Left ventricle myocardium inferior (tissue), 1 donor: Measurements from ENCODE around the gene PPP1R12B. TPM values are rescaled to one million over a fixed set of nuclear protein-coding genes. Genes with fewer than 3 reads are reported as not detected.
"Not testable (repeated sequence)": the region's sequence is repeated elsewhere in the genome, so short reads cannot be mapped to it uniquely, and the experiment has no call there.

Experiments used
- DNase-seq: peaks from one replicate; pipeline ENCODE4 v3.0.0-alpha.2; 2020
- H3K27ac ChIP-seq: fragments of 200-600 bp; replicated peaks from 2 replicates; pipeline ENCODE4 v1.8.0; 2021
- H3K27me3 ChIP-seq: fragments of 200-600 bp; 2 replicates; pipeline ENCODE4 v1.8.0; 2021; ENCODE audit warnings: low read depth
- H3K36me3 ChIP-seq: fragments of 200-600 bp; 2 replicates; pipeline ENCODE4 v1.8.0; 2021
- H3K4me1 ChIP-seq: fragments of 200-600 bp; 2 replicates; pipeline ENCODE4 v1.8.0; 2021
- H3K4me3 ChIP-seq: fragments of 200-600 bp; 2 replicates; pipeline ENCODE4 v1.8.0; 2021; ENCODE audit warnings: mild to moderate bottlenecking, moderate library complexity
- H3K9me3 ChIP-seq: fragments of 200-600 bp; replicated peaks from 2 replicates; pipeline ENCODE4 v1.8.0; 2021
- intact Hi-C: fragments of 100-400 bp; cut with micrococcal nuclease; formaldehyde crosslinking; loops from one replicate; pipeline ENCODE4 v1.11.0; 2022
- total RNA-seq: library from RNA; stranded (reverse); fragmentation: NEBNext Ultra II Directional; extraction: Animal tissue kit (Norgen Biotek cat#: 25700); gene quantifications from one replicate; pipeline ENCODE4 v1.2.1, GENCODE V29; 2021
- TF ChIP-seq, protein P1 (sequence below): fragments of 200-600 bp; IDR thresholded peaks from 2 replicates; pipeline ENCODE4 v1.8.0; 2021; ENCODE audit warnings: antibody characterized with exemption, mild to moderate bottlenecking, borderline replicate concordance
- donor health status: DM: no; HTN: yes; CAD: no; lungs with severe emphysema.

The PPP1R12B gene
- total RNA-seq, 1 donor from 2014 or later: 706 TPM

- H3K4me1 ChIP-seq: peaks cover 89% of the 10 kb centered on the region
- no peaks in the 10 kb centered on the region for H3K27me3 ChIP-seq
- no peaks in the 10 kb centered on the region for H3K36me3 ChIP-seq
- TF ChIP-seq, protein P1, sequence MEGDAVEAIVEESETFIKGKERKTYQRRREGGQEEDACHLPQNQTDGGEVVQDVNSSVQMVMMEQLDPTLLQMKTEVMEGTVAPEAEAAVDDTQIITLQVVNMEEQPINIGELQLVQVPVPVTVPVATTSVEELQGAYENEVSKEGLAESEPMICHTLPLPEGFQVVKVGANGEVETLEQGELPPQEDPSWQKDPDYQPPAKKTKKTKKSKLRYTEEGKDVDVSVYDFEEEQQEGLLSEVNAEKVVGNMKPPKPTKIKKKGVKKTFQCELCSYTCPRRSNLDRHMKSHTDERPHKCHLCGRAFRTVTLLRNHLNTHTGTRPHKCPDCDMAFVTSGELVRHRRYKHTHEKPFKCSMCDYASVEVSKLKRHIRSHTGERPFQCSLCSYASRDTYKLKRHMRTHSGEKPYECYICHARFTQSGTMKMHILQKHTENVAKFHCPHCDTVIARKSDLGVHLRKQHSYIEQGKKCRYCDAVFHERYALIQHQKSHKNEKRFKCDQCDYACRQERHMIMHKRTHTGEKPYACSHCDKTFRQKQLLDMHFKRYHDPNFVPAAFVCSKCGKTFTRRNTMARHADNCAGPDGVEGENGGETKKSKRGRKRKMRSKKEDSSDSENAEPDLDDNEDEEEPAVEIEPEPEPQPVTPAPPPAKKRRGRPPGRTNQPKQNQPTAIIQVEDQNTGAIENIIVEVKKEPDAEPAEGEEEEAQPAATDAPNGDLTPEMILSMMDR: no peak
- no peak overlapping the region for H3K4me3 ChIP-seq
- H3K9me3 ChIP-seq: no peaks in the 10 kb centered on the region
- no peak for DNase-seq
- intact Hi-C loops: no loop called here
- H3K27ac ChIP-seq: peak overlapping the region; percentile 89
Measured at GRCh38 chr1:202405928-202406327, 57.4 kb downstream of the PPP1R12B start.

DNA sequence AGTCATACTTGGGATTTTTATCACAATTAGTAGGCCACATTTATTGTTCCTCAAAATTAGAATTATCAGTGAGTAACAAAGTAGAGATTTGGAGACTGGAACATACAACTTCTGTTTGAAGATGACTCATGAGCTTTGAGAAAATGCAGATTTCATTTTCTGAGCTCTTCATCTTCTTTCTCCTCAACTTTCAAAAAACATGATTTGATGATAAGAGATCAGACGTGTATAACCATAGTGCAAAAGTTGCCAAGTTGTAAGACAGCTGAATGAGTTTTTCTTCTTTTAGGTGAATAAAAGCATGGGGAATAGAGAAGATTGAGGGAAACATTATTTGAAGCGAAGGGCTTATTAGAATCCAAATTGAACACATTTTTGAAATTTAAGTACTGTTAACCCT is 58.4 kb downstream of the PPP1R12B start:
- intact Hi-C loops, DNase-seq, H3K36me3 ChIP-seq, H3K4me3 ChIP-seq, H3K9me3 ChIP-seq, H3K27me3 ChIP-seq: not testable (repeated sequence)
- Histone ChIP-seq H3K4me1 (peaks cover 91% of the 10 kb centered on the region), H3K27ac (peak overlapping the region; percentile 89)

- H3K36me3 ChIP-seq, intact Hi-C loops, H3K4me3 ChIP-seq, H3K27me3 ChIP-seq, DNase-seq, H3K9me3 ChIP-seq: not testable (repeated sequence)
- Histone ChIP-seq H3K4me1 (peaks cover 91% of the 10 kb centered on the region), H3K27ac (peak overlapping the region; percentile 89)
Measured at GRCh38 chr1:202407378-202407777, 58.9 kb downstream of the PPP1R12B start.

- H3K4me3 ChIP-seq: peak overlapping the region; percentile 24
- H3K9me3 ChIP-seq, H3K27me3 ChIP-seq, intact Hi-C loops, DNase-seq, H3K36me3 ChIP-seq: not testable (repeated sequence)
- peak overlapping the region; percentile 89 for H3K27ac ChIP-seq
- peaks cover 84% of the 10 kb centered on the region for H3K4me1 ChIP-seq
Measured at GRCh38 chr1:202410251-202410650, 61.8 kb downstream of the PPP1R12B start.

GRCh38 chr1:202410854-202411357 is 62.4 kb downstream of the PPP1R12B start:
- intact Hi-C loops, H3K27me3 ChIP-seq, H3K36me3 ChIP-seq, H3K9me3 ChIP-seq, DNase-seq: not testable (repeated sequence)
- H3K4me1 ChIP-seq: peaks cover 83% of the 10 kb centered on the region
- H3K4me3 ChIP-seq: peak overlapping the region; percentile 24
- H3K27ac ChIP-seq: peak overlapping the region; percentile 89

DNA sequence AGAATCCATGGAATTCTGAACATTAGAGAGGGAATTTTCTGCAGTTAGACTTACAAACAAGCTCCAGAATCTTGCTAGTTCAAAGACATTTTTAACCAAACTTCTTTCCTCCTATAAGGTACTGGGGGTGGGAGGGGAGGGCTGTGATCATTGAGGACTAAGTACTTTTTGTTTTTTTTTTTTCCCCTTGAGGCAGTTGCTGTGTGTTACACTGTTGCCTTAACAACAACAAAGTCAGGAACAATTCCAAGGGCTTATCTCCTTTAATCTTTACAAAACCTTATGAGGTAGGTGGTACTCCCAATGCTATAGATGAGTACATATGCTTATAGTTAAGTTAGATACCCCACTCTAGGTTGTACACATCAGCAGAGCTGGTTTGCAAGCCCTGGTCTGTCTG is 62.9 kb downstream of the PPP1R12B start:
- Histone ChIP-seq H3K27ac (peak overlapping the region; percentile 89), H3K36me3 (no peaks in the 10 kb centered on the region), H3K4me3 (peak overlapping the region; percentile 24), H3K27me3 (no peaks in the 10 kb centered on the region), H3K9me3 (no peaks in the 10 kb centered on the region), H3K4me1 (peaks cover 81% of the 10 kb centered on the region)
- DNase-seq: no peak
- intact Hi-C loops: no loop called here
- TF ChIP-seq, protein P1: no peak

GRCh38 chr1:202412421-202412820 is 63.9 kb downstream of the PPP1R12B start:
- H3K9me3 ChIP-seq, H3K36me3 ChIP-seq, H3K27me3 ChIP-seq, H3K4me3 ChIP-seq, intact Hi-C loops, DNase-seq: not testable (repeated sequence)
- Histone ChIP-seq H3K27ac (peak overlapping the region; percentile 89), H3K4me1 (peaks cover 84% of the 10 kb centered on the region)

DNA sequence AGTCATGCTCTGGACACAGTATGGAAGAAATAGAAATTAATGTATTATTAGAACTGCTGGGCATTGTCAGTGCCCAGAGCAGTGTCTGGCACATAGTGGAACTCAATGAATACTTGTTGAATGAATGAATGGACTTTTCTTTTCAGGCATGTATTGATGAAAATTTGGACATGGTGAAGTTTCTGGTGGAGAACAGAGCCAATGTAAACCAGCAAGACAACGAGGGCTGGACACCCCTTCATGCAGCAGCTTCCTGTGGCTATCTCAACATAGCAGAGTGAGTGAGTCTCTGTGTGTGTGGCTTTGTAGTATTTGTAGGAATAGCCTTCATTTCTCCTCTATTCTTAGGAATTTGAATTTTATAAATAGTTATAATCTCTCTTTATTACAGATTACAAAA is 68.1 kb downstream of the PPP1R12B start:
- Histone ChIP-seq H3K4me1 (peaks cover 81% of the 10 kb centered on the region), H3K4me3 (no peak overlapping the region), H3K9me3 (no peaks in the 10 kb centered on the region), H3K27ac (peak overlapping the region; percentile 40), H3K27me3 (no peaks in the 10 kb centered on the region), H3K36me3 (no peaks in the 10 kb centered on the region)
- intact Hi-C loops: no loop called here
- TF ChIP-seq, protein P1: no peak
- no peak for DNase-seq

- H3K27me3 ChIP-seq, H3K4me3 ChIP-seq, intact Hi-C loops, H3K36me3 ChIP-seq, DNase-seq, H3K9me3 ChIP-seq: not testable (repeated sequence)
- peak overlapping the region; percentile 40 for H3K27ac ChIP-seq
- H3K4me1 ChIP-seq: peaks cover 76% of the 10 kb centered on the region
Measured at GRCh38 chr1:202417141-202417540, 68.6 kb downstream of the PPP1R12B start.

GRCh38 chr1:202417762-202418201 is 69.3 kb downstream of the PPP1R12B start:
- H3K27me3 ChIP-seq, intact Hi-C loops, H3K4me3 ChIP-seq, H3K36me3 ChIP-seq, DNase-seq, H3K9me3 ChIP-seq: not testable (repeated sequence)
- Histone ChIP-seq H3K27ac (peak overlapping the region; percentile 40), H3K4me1 (peaks cover 70% of the 10 kb centered on the region)

DNA sequence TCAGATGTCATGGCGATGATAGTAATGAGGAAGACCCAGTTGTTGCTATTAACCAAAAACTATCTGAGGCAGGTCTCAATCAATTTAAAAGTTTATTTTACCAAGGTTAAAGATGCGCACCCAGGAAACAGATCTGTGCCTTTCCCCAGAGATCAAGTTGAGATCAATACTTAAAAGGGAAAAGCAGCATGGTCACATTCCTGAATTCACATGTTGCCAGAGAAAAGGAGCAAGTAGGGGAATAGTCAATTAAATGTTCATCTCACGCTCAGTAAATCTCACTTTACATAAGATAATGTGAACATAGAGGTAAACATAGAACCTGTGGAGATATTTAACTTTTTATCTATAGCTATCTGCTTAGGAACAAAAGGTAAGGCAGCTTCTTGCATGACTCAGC is 71.2 kb downstream of the PPP1R12B start:
- DNase-seq, H3K9me3 ChIP-seq, intact Hi-C loops, H3K27me3 ChIP-seq, H3K4me3 ChIP-seq: not testable (repeated sequence)
- H3K27ac ChIP-seq: peak overlapping the region; percentile 46
- peaks cover 57% of the 10 kb centered on the region for H3K4me1 ChIP-seq
- H3K36me3 ChIP-seq: peaks cover 19% of the 10 kb centered on the region
